Kidney (tissue), 14 donors: Measurements from ENCODE around the gene NUP98. TPM values are rescaled to one million over a fixed set of nuclear protein-coding genes. Genes with fewer than 3 reads are reported as not detected.

Source experiments
- DNase-seq, 5 donors: peaks; one replicate each; pipeline ENCODE4 v3.0.0-alpha.2; 2013 to 2020
- FAIRE-seq: peaks from 2 replicates; lab custom pipeline; 2012; peaks lifted over from hg19 to GRCh38; lab: Jason Lieb, UNC
- H3K27ac ChIP-seq, 2 donors: one replicate each; pipeline ENCODE4 v1.7.0; 2013; ENCODE audit warnings: low read depth in 2 of 2, low read length in 2 of 2, inconsistent platforms in 1 of 2
- H3K27me3 ChIP-seq: one replicate; pipeline ENCODE4 v1.7.1; 2013; ENCODE audit warnings: low read length, inconsistent platforms; ENCODE audit not compliant: control insufficient read depth, insufficient read depth
- H3K36me3 ChIP-seq, 3 donors: one replicate each; pipeline versions ENCODE4 v1.7.0 to v1.7.1; 2013; ENCODE audit warnings: low read length in 3 of 3, control low read depth in 1 of 3, inconsistent platforms in 1 of 3; ENCODE audit not compliant: insufficient read depth in 3 of 3, control insufficient read depth in 2 of 3
- H3K4me1 ChIP-seq, 3 donors: one replicate each; pipeline versions ENCODE4 v1.7.0 to v1.7.1; 2013; ENCODE audit warnings: low read length in 3 of 3, inconsistent platforms in 1 of 3, low read depth in 1 of 3; ENCODE audit not compliant: control insufficient read depth in 2 of 3, insufficient read depth in 2 of 3
- H3K4me3 ChIP-seq, 3 donors: one replicate each; pipeline versions ENCODE4 v1.7.0 to v1.8.1; 2013; ENCODE audit warnings: low read length in 3 of 3, control low read depth in 1 of 3, inconsistent platforms in 1 of 3
- H3K9ac ChIP-seq, 3 donors: one replicate each; pipeline versions ENCODE4 v1.7.0 to v1.7.1; 2013; ENCODE audit warnings: low read length in 3 of 3, control low read depth in 1 of 3, inconsistent platforms in 1 of 3
- H3K9me3 ChIP-seq, 3 donors: one replicate each; pipeline versions ENCODE4 v1.7.0 to v1.7.1; 2013; ENCODE audit warnings: low read length in 3 of 3, control low read depth in 1 of 3, inconsistent platforms in 1 of 3; ENCODE audit not compliant: control insufficient read depth in 2 of 3, insufficient read depth in 1 of 3
- intact Hi-C: fragments of 100-400 bp; cut with DNase I; formaldehyde crosslinking; loops from one replicate; pipeline ENCODE4 v1.11.1; 2022
- polyA plus RNA-seq: library from polyadenylated mRNA; stranded (reverse); fragments of 350-450 nt; fragmentation: Illumina TruSeq; extraction: RNeasy Lipid Tissue Mini Kit (QIAGEN cat#74804); gene quantifications from one replicate; pipeline ENCODE4 v1.2.3, GENCODE V29; 2014; ENCODE audit warnings: low read depth, low replicate concordance; ENCODE audit not compliant: insufficient read depth
- total RNA-seq: library from RNA; stranded (reverse); fragmentation: NEBNext Ultra II Directional; extraction: Animal tissue kit (Norgen Biotek cat#: 25700); gene quantifications from one replicate; pipeline ENCODE4 v1.2.1, GENCODE V29; 2021
- TF ChIP-seq, protein P1 (sequence below): IDR thresholded peaks from 3 replicates; pipeline ENCODE4 v1.5.1; 2012; ENCODE audit warnings: mild to moderate bottlenecking, moderate library complexity, borderline replicate concordance; ENCODE audit not compliant: insufficient read depth; ENCODE audit errors: extremely low read depth
- donor health status: control.
- donor health status: control.
- donor health status: control.
- donor health status: control.
- donor health status: control.
- donor health status: DM: yes; HTN: yes; CAD: no.
- donor health status: Normal renal cell carcinoma (clear cell type).

Gene NUP98
- total and polyA plus RNA-seq, 2 donors from 2014 or later = 23.8 to 67.6 TPM

DNA sequence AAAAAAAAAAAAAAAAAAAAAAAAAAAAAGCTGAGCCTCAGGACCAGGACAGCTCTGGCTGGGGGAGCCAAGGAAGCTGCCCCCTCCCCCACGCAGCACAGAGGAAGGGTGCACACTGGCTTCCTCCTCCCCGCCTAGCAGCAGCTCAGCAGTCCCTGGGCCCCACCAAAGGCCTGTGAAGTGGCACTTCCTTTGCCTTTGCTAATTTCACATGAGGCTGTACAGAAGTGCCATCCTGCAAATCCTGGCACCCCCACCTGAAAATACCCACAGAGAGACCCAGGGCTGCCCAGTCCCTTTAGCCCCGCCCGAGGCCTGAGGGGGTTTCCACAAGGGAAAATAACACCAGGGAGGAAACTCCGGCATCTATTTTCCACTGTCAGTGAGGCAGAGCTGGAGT, 39.5 kb upstream of the NUP98 start:
- TF ChIP-seq, protein P1, sequence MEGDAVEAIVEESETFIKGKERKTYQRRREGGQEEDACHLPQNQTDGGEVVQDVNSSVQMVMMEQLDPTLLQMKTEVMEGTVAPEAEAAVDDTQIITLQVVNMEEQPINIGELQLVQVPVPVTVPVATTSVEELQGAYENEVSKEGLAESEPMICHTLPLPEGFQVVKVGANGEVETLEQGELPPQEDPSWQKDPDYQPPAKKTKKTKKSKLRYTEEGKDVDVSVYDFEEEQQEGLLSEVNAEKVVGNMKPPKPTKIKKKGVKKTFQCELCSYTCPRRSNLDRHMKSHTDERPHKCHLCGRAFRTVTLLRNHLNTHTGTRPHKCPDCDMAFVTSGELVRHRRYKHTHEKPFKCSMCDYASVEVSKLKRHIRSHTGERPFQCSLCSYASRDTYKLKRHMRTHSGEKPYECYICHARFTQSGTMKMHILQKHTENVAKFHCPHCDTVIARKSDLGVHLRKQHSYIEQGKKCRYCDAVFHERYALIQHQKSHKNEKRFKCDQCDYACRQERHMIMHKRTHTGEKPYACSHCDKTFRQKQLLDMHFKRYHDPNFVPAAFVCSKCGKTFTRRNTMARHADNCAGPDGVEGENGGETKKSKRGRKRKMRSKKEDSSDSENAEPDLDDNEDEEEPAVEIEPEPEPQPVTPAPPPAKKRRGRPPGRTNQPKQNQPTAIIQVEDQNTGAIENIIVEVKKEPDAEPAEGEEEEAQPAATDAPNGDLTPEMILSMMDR = no peak
- no peak for FAIRE-seq
- DNase-seq = peak in 1 of 5 donors; percentile 78
- Histone ChIP-seq H3K27ac (no peak overlapping the region), H3K4me1 (peaks cover 0 to 37% (median 11%) of the 10 kb centered on the region in 3 donors), H3K4me3 (no peak overlapping the region), H3K9me3 (no peaks in the 10 kb centered on the region), H3K27me3 (no peaks in the 10 kb centered on the region), H3K9ac (no peak overlapping the region), H3K36me3 (no peaks in the 10 kb centered on the region)
- intact Hi-C loops = no loop called here

DNA sequence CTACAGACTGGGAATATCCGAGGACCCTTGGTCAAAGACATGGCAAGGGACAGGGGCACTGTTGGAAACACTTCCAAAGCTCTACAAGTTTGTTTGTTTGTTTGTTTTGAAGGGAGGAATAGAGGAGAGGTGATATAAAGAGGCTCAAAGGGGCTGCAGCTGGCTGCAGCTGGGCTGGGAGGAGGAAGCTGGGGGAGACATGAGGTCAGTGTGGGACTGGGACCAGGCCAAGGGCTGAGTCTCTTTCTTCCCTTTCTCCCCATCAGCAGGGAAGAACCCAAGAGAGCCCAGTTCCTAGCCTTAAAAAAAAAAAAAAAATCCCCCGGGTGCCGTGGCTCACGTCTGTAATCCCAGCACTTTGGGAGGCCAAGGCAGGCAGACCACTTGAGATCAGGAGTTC, 38.4 kb upstream of the NUP98 start:
- peaks cover 0 to 33% (median 9%) of the 10 kb centered on the region in 3 donors for H3K4me1 ChIP-seq
- no peak overlapping the region for H3K4me3 ChIP-seq
- intact Hi-C loops = no loop called here
- no peak overlapping the region for H3K9ac ChIP-seq
- no peak for FAIRE-seq
- no peaks in the 10 kb centered on the region for H3K9me3 ChIP-seq
- H3K36me3 ChIP-seq = no peaks in the 10 kb centered on the region
- TF ChIP-seq, protein P1 = no peak
- H3K27ac ChIP-seq = no peak overlapping the region
- peak in 1 of 5 donors; percentile 45 for DNase-seq
- no peaks in the 10 kb centered on the region for H3K27me3 ChIP-seq

DNA sequence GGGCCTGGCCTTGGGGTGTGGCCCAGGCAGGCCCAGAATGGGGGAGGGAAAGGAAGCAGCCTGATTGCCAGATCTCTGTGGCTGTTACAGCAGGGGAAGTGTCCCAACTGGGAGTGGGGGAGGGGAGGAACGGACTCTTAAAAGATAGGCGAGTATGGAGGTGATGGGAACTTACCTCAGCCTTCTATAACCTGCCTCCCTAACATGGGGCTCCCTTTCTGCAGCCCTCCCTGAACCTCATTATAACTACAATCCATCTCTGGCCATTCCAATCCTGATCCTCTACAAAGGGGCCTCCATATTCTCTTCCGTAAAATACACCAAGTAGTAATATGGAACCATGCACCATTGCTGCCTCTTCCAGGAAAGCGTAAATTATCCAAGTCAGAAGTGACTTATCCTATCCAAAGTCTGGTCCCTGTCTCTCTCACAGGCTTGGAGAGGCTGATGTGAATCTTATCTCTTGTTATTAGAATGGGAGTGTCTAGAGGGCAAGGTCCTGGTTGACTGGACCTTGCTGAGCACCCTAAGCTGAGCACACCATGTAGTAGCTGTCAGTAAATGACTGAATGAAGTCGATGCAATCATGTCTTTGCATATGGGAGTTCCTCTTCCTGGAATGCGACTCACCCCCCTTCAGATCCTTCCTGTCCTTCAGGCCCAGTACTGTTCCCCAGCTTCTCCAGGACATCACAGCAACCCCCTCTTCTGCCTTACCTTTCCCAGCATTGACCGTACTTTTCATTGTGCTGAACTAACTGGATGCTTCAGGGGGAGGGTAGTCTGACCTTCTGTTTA, 37.5 kb upstream of the NUP98 start:
- H3K36me3 ChIP-seq = no peaks in the 10 kb centered on the region
- H3K27me3 ChIP-seq = no peaks in the 10 kb centered on the region
- intact Hi-C loops = no loop called here
- TF ChIP-seq, protein P1 = no peak
- no peak overlapping the region for H3K9ac ChIP-seq
- no peaks in the 10 kb centered on the region for H3K9me3 ChIP-seq
- no peak overlapping the region for H3K4me3 ChIP-seq
- no peak for FAIRE-seq
- DNase-seq = no peak
- H3K27ac ChIP-seq = no peak overlapping the region
- H3K4me1 ChIP-seq = peaks cover 0 to 31% (median 9%) of the 10 kb centered on the region in 3 donors
